HepG2 (cell line): ENCODE measurements around the gene NSUN3. TPM values are rescaled to one million over a fixed set of nuclear protein-coding genes. Genes with fewer than 3 reads are reported as not detected.

Experiments
- ARNTL ChIP-seq: sonication (generic); formaldehyde crosslinking; IDR thresholded peaks from 2 replicates; pipeline ENCODE4 v1.4.0; 2020; ENCODE audit warnings: mild to moderate bottlenecking, missing genetic modification reagents
- CCDC6 ChIP-seq: sonication (generic); formaldehyde crosslinking; IDR thresholded peaks from 2 replicates; pipeline ENCODE4 v1.8.1; 2022; ENCODE audit warnings: mild to moderate bottlenecking, missing genetic modification reagents, moderate library complexity
- GPN1 ChIP-seq: sonication (generic); formaldehyde crosslinking; IDR thresholded peaks from 2 replicates; pipeline ENCODE4 v1.5.1; 2020; ENCODE audit warnings: missing genetic modification reagents, borderline replicate concordance
- GRHL1 ChIP-seq: sonication (generic); formaldehyde crosslinking; conservative IDR thresholded peaks from 2 replicates; pipeline ENCODE4 v1.8.0; 2022; ENCODE audit warnings: missing genetic modification reagents
- HNRNPLL ChIP-seq: fragments of 200-400 bp; formaldehyde crosslinking; IDR thresholded peaks from 2 replicates; pipeline ENCODE4 v1.6.1; 2017; ENCODE audit warnings: mild to moderate bottlenecking, low read depth, low read length; ENCODE audit not compliant: poor library complexity, severe bottlenecking
- MYNN ChIP-seq: sonication (generic); formaldehyde crosslinking; IDR thresholded peaks from 2 replicates; pipeline ENCODE4 v1.4.0; 2020; ENCODE audit warnings: mild to moderate bottlenecking, low read depth, missing genetic modification reagents
- NFRKB ChIP-seq: fragments of 450-650 bp; IDR thresholded peaks from 2 replicates; pipeline ENCODE4 v1.6.1; 2017
- NR2F1 ChIP-seq, 2 experiments: fragments of 450-650 bp in 1 of 2; formaldehyde crosslinking in 1 of 2; IDR thresholded peaks; 2 replicates each; pipeline versions ENCODE4 v1.5.0 to v1.6.1; 2016 to 2020; ENCODE audit warnings: mild to moderate bottlenecking in 1 of 2, missing compliant biosample characterization in 1 of 2, missing genetic modification reagents in 1 of 2, moderate library complexity in 1 of 2
- PRDM10 ChIP-seq: sonication (generic); formaldehyde crosslinking; IDR thresholded peaks from 2 replicates; pipeline ENCODE4 v1.4.0; 2020; ENCODE audit warnings: low read depth, missing genetic modification reagents
- RARG ChIP-seq: sonication (generic); formaldehyde crosslinking; IDR thresholded peaks from 2 replicates; pipeline ENCODE4 v1.4.0; 2020; ENCODE audit warnings: low read depth, mild to moderate bottlenecking, missing genetic modification reagents
- SCMH1 ChIP-seq: sonication (generic); formaldehyde crosslinking; IDR thresholded peaks from 2 replicates; pipeline ENCODE4 v1.9.0; 2021; ENCODE audit warnings: missing genetic modification reagents, mild to moderate bottlenecking, borderline replicate concordance
- STAT6 ChIP-seq: sonication (generic); formaldehyde crosslinking; IDR thresholded peaks from 2 replicates; pipeline ENCODE4 v1.4.0; 2020; ENCODE audit warnings: missing genetic modification reagents, mild to moderate bottlenecking, borderline replicate concordance
- TCF7 ChIP-seq: sonication (generic); IDR thresholded peaks from 2 replicates; pipeline ENCODE4 v1.6.1; 2016; ENCODE audit warnings: antibody characterized with exemption, low read depth
- ZKSCAN1 ChIP-seq: fragments of 150-350 bp; IDR thresholded peaks from 2 replicates; pipeline ENCODE4 v1.6.1; 2014; ENCODE audit warnings: low read length
- ZMYM2 ChIP-seq: sonication (generic); formaldehyde crosslinking; IDR thresholded peaks from 2 replicates; pipeline ENCODE4 v1.8.0; 2022; ENCODE audit warnings: mild to moderate bottlenecking, missing genetic modification reagents
- ZNF317 ChIP-seq: sonication (generic); formaldehyde crosslinking; IDR thresholded peaks from 2 replicates; pipeline ENCODE4 v1.5.0; 2020; ENCODE audit warnings: mild to moderate bottlenecking, missing genetic modification reagents
- ZNF614 ChIP-seq: IDR thresholded peaks from 2 replicates; pipeline ENCODE4 v1.6.1; 2018; ENCODE audit warnings: missing biosample characterization, missing genetic modification reagents, inconsistent platforms, borderline replicate concordance
- ZNF761 ChIP-seq: sonication (generic); formaldehyde crosslinking; conservative IDR thresholded peaks from 2 replicates; pipeline ENCODE4 v1.4.0; 2020; ENCODE audit warnings: mild to moderate bottlenecking, missing genetic modification reagents
- polyA plus RNA-seq, 8 experiments: library from polyadenylated mRNA; depleted of rRNA in 3 of 8; stranded (reverse) in 7 of 8; unstranded in 1 of 8; fragments of >200 nt; fragmentation: Illumina TruSeq in 4 of 8; extraction: Trizol in 4 of 8; gene quantifications; 2 replicates each; pipeline versions ENCODE4 v1.2.1 to v1.2.3, GENCODE V29; 2011 to 2016; ENCODE audit warnings: low read depth in 4 of 8, missing spikeins in 1 of 8, mixed read lengths in 1 of 8; ENCODE audit not compliant: insufficient read depth in 1 of 8
- total RNA-seq, 5 experiments: library from RNA; depleted of rRNA; stranded (reverse); fragments of >200 nt; fragmentation: Illumina TruSeq; extraction: Trizol; gene quantifications; 2 replicates each; pipeline ENCODE4 v1.2.3, GENCODE V29; 2016; ENCODE audit warnings: low read depth in 1 of 5
- TF ChIP-seq, protein P1 (sequence below): sonication (generic); formaldehyde crosslinking; IDR thresholded peaks from 2 replicates; pipeline ENCODE4 v1.5.0; 2020; ENCODE audit warnings: missing genetic modification reagents, mild to moderate bottlenecking, borderline replicate concordance

NSUN3 gene
- total and polyA plus RNA-seq, 2 of the 13 experiments (the other 11 are each of a cell fraction or from before 2014, with no cell fraction given): 3.2 to 10.6 TPM

DNA sequence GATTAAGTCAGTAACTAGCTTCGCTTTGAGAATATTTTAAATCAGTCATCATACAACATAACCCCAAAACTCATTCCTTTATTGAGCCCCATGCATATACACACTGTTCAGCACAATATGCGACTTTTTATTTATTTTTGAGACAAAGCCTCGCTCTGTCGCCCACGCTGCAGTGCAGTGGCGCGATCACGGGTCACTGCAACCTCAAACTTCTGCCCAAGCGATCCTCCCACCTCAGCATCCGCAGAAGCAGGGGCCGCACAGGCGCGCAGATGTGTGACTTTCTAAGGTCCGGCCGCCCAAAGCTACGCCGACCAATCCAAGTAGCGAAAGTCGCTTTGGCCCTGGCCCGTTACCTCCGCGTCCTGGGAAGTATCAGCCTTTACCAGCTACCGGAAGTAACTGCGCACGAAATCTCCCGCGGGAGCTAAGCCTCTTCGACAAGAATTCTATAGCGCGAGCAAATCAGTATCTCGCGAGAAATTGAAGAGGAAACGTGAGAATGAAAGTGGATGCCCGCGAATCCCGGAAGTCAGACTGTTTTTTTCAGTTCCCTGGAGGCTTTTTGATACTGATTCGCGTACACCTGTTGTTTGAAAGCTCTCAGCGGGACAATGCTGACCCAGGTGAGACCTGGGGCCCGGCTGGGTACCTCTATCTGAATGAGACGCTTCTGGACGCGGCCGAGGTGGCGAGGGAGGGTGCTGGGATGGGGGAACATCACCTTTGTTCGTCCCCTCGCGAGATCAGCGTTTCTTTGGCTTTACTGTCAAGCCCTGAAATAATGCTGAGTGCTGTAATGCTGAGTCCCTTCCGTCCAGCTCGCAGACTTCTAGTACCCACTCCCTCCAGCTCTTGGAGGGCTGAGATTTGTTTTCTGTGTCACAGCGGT, at the start of gene NSUN3, which contains the start of gene DHFR2 (continued):
- TF ChIP-seq ZMYM2: no peak
- TF ChIP-seq TCF7: no peak
- no peak for TF ChIP-seq STAT6
- TF ChIP-seq, protein P1, sequence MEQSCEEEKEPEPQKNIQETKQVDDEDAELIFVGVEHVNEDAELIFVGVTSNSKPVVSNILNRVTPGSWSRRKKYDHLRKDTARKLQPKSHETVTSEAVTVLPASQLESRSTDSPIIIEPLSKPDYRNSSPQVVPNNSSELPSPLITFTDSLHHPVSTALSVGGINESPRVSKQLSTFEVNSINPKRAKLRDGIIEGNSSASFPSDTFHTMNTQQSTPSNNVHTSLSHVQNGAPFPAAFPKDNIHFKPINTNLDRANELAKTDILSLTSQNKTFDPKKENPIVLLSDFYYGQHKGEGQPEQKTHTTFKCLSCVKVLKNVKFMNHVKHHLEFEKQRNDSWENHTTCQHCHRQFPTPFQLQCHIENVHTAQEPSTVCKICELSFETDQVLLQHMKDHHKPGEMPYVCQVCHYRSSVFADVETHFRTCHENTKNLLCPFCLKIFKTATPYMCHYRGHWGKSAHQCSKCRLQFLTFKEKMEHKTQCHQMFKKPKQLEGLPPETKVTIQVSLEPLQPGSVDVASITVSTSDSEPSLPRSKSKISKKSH (CRISPR knock-in tag): no peak
- no peak for TF ChIP-seq RARG
- no peak for TF ChIP-seq ZKSCAN1
- TF ChIP-seq SCMH1: no peak
- TF ChIP-seq HNRNPLL: peak; percentile 92
- no peak for TF ChIP-seq ZNF317 (CRISPR knock-in tag)
- peak; percentile 54; the same call in 1 of the 2 replicates for TF ChIP-seq CCDC6 (CRISPR knock-in tag)
- no peak for TF ChIP-seq ZNF761
- TF ChIP-seq GPN1 (CRISPR knock-in tag): no peak
- no peak for TF ChIP-seq NFRKB
- peak; percentile 64; the same call in 1 of the 2 replicates for TF ChIP-seq PRDM10 (CRISPR knock-in tag)
- TF ChIP-seq GRHL1 (CRISPR knock-in tag): no peak
- no peak for TF ChIP-seq NR2F1 (CRISPR knock-in tag; IDR thresholded peaks at IDR 0.05)
- TF ChIP-seq ARNTL (CRISPR knock-in tag): peak; percentile 52; the same call in 1 of the 2 replicates
- no peak for TF ChIP-seq ZNF614 (CRISPR knock-in tag)
- TF ChIP-seq MYNN (CRISPR knock-in tag): no peak
